ENCODE measurements around the gene RNF148.

The RNF148 gene

DNA sequence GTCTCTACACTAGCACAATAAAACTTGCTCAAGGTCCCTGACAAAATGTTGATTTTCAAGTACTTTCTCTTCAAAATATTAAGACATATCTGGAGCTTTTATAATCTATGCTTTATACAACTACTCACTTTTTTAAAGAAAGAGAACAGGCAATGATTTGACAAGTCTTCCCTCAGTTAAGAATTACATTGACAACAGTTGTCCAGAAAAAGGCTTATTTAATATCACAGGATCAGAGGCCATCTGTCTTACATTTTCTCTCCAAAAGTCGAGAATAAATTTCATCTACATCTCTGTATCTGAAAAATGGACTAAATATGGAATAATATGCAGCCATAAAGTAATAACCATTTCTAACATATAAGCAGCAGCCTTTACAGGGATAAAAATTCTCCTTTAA lies 8.2 kb upstream of the RNF148 start:
- H3K4me3 ChIP-seq (ENCODE audit: low read length), result no peak overlapping the region
- TF ChIP-seq, protein P1, sequence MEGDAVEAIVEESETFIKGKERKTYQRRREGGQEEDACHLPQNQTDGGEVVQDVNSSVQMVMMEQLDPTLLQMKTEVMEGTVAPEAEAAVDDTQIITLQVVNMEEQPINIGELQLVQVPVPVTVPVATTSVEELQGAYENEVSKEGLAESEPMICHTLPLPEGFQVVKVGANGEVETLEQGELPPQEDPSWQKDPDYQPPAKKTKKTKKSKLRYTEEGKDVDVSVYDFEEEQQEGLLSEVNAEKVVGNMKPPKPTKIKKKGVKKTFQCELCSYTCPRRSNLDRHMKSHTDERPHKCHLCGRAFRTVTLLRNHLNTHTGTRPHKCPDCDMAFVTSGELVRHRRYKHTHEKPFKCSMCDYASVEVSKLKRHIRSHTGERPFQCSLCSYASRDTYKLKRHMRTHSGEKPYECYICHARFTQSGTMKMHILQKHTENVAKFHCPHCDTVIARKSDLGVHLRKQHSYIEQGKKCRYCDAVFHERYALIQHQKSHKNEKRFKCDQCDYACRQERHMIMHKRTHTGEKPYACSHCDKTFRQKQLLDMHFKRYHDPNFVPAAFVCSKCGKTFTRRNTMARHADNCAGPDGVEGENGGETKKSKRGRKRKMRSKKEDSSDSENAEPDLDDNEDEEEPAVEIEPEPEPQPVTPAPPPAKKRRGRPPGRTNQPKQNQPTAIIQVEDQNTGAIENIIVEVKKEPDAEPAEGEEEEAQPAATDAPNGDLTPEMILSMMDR (IDR thresholded peaks at IDR 0.05; ENCODE audit: insufficient read depth, low read depth, low read length, missing control alignments), result no peak
- no peak for DNase-seq (ENCODE audit: low read depth)

- DNase-seq (ENCODE audit: low read depth), result no peak
- H3K4me3 ChIP-seq (ENCODE audit: low read length), result no peak overlapping the region
- TF ChIP-seq, protein P1 (IDR thresholded peaks at IDR 0.05; ENCODE audit: insufficient read depth, low read depth, low read length, missing control alignments), result no peak
Observed at GRCh38 chr7:122709930-122710646, 7.4 kb upstream of the RNF148 start.

- DNase-seq (ENCODE audit: low read depth), result no peak
- H3K4me3 ChIP-seq (ENCODE audit: low read length), result no peak overlapping the region
- TF ChIP-seq, protein P1 (IDR thresholded peaks at IDR 0.05; ENCODE audit: insufficient read depth, low read depth, low read length, missing control alignments), result no peak
Observed at GRCh38 chr7:122706836-122707235, 4.1 kb upstream of the RNF148 start.

DNA sequence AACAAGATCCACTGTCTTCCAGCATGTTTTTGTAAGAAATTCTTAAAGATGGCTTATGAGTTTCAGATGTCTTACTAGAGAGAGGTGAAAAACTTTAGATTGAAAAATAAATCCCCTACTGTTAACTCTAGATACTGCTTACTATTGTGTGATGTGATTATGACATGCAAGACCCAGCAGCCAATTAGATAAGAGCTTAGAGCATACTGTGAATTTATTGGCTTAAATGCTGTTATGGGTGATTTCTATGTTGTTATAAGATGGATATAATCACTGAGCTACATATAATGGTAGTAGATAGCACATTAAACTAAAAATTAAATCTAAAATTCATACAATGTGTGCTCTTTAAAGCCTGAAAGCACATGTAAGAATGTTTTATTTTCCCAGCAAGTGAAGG lies 3.7 kb downstream of the RNF148 start, which contains the start of gene RNF133:
Gene RNF133 (minus strand): TSS at position 101 of the 400 bp plus-strand sequence. CDS start 199 bp downstream, outside the sequence.
- H3K4me3 ChIP-seq (ENCODE audit: low read length), result no peak within 1 kb of the TSS
- DNase-seq (ENCODE audit: low read depth), result no peak
- TF ChIP-seq, protein P1 (IDR thresholded peaks at IDR 0.05; ENCODE audit: insufficient read depth, low read depth, low read length, missing control alignments), result no peak

- DNase-seq (ENCODE audit: low read depth), result no peak
- no peak overlapping the region for H3K4me3 ChIP-seq (ENCODE audit: low read length)
- TF ChIP-seq, protein P1 (IDR thresholded peaks at IDR 0.05; ENCODE audit: insufficient read depth, low read depth, low read length, missing control alignments), result no peak
Observed at GRCh38 chr7:122695816-122696215, 6.9 kb downstream of the RNF148 start.

- no peak for DNase-seq (ENCODE audit: low read depth)
- TF ChIP-seq, protein P1 (IDR thresholded peaks at IDR 0.05; ENCODE audit: insufficient read depth, low read depth, low read length, missing control alignments), result no peak
- H3K4me3 ChIP-seq (ENCODE audit: low read length), result no peak overlapping the region
Observed at GRCh38 chr7:122694697-122695096, 8.0 kb downstream of the RNF148 start.
